ENCODE measurements around the gene RAPSN.

RAPSN gene

DNA sequence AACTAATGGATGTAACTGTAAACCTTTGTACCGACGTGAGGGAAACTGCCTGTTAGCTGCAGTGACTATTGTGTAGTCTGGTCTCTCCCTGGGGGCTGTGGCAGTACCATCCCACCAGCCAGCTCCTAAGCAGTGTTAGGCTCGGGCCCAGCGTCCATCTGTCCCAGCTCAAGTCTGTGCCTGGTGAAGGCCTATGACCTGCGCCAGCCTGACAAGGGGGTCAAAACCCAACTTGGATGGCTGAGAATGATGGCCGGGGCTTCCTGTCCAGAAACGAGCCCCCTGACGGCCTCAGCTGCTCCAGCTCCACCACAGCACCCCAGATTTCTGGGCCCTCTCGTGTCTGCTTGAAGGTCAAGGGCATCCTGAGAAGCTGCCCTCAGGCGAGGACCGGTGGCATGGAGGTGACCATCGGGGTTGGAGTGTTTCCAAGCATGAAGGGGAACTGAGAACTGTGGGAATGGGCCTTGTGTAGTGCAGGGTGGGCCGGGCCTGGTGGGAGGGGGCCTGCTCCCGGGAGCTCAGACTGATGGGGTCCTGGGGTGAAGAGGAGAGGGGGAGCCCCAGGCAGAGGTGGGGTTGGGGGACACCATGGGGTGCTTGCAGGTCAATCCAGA lies 56.3 kb downstream of the RAPSN start:
- TF ChIP-seq, protein P1, sequence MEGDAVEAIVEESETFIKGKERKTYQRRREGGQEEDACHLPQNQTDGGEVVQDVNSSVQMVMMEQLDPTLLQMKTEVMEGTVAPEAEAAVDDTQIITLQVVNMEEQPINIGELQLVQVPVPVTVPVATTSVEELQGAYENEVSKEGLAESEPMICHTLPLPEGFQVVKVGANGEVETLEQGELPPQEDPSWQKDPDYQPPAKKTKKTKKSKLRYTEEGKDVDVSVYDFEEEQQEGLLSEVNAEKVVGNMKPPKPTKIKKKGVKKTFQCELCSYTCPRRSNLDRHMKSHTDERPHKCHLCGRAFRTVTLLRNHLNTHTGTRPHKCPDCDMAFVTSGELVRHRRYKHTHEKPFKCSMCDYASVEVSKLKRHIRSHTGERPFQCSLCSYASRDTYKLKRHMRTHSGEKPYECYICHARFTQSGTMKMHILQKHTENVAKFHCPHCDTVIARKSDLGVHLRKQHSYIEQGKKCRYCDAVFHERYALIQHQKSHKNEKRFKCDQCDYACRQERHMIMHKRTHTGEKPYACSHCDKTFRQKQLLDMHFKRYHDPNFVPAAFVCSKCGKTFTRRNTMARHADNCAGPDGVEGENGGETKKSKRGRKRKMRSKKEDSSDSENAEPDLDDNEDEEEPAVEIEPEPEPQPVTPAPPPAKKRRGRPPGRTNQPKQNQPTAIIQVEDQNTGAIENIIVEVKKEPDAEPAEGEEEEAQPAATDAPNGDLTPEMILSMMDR (IDR thresholded peaks at IDR 0.05; ENCODE audit: control insufficient read depth, insufficient read depth, low read depth, low read length, missing control alignments), result no peak
- H3K4me3 ChIP-seq (ENCODE audit: control insufficient read depth, low read depth, low read length), result no peak overlapping the region
- DNase-seq (ENCODE audit: low read depth), result no peak

GRCh38 chr11:47391711-47392432 lies 57.1 kb downstream of the RAPSN start:
- H3K4me3 ChIP-seq (ENCODE audit: control insufficient read depth, low read depth, low read length), result no peak overlapping the region
- TF ChIP-seq, protein P1 (IDR thresholded peaks at IDR 0.05; ENCODE audit: control insufficient read depth, insufficient read depth, low read depth, low read length, missing control alignments), result no peak
- no peak for DNase-seq (ENCODE audit: low read depth)

- TF ChIP-seq, protein P1 (IDR thresholded peaks at IDR 0.05; ENCODE audit: control insufficient read depth, insufficient read depth, low read depth, low read length, missing control alignments), result no peak
- H3K4me3 ChIP-seq (ENCODE audit: control insufficient read depth, low read depth, low read length), result no peak overlapping the region
- no peak for DNase-seq (ENCODE audit: low read depth)
Measured at GRCh38 chr11:47391077-47391583, 57.8 kb downstream of the RAPSN start.

DNA sequence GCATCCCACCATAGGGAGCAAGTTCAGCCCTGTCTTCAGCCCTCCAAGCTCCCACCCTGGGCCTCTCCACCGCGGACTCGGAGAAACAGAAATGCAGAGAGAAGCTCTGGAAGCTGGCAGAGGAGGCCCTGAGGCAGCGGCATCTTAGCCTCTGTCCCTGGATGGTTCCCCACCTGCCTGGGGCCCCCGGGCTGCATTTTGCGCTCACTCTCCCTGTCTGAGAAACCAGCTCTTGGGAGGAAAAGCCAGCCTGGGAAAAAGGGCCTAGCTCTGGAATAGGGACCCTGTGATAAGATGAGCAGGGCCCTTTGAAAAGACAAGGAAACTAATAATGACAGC lies 58.5 kb downstream of the RAPSN start:
- H3K4me3 ChIP-seq (ENCODE audit: control insufficient read depth, low read depth, low read length), result no peak overlapping the region
- no peak for DNase-seq (ENCODE audit: low read depth)
- TF ChIP-seq, protein P1 (IDR thresholded peaks at IDR 0.05; ENCODE audit: control insufficient read depth, insufficient read depth, low read depth, low read length, missing control alignments), result no peak

DNA sequence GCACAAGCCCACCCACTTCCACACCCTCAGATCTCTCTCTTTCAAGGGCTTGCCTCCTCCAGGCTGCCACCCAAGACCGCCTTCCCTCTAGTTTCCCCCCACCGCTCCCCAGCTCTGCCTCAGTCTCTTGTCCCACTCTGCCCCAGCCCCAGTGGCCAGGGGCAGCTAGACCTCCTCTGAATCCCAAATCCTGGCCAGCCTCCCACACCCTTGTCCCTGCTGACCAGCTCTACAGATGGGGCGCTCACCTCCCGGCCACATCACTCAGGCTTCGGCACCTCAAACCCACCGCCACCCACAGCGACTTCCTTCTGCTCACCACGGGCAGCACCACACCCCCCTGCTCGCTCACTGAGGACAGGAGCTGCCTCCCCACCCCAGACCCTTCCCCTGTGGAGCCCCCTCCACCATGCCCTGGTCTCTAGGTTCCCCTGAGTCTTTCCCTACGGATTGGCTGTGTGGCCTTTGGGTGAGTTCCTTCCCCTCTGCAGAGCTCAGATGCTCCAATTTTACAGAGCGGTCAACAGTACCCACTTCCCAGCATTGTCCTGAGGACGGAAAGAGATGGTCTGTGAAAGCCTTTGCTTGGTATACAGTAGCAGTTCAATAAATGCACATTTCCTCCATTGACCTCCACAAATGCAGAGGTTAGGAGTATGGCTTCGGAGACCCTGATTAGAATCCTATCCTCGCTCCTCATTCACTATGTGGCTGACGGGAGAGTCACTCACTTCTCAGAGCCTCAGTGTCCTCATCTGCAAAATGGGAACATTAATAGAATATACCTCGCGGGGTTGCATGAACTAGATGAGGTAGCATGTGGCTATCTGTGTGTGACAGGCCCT lies 59.1 kb downstream of the RAPSN start:
- H3K4me3 ChIP-seq (ENCODE audit: control insufficient read depth, low read depth, low read length), result no peak overlapping the region
- DNase-seq (ENCODE audit: low read depth), result no peak
- TF ChIP-seq, protein P1 (IDR thresholded peaks at IDR 0.05; ENCODE audit: control insufficient read depth, insufficient read depth, low read depth, low read length, missing control alignments), result no peak

GRCh38 chr11:47388697-47389576 lies 60.0 kb downstream of the RAPSN start:
- TF ChIP-seq, protein P1 (IDR thresholded peaks at IDR 0.05; ENCODE audit: control insufficient read depth, insufficient read depth, low read depth, low read length, missing control alignments), result no peak
- no peak overlapping the region for H3K4me3 ChIP-seq (ENCODE audit: control insufficient read depth, low read depth, low read length)
- DNase-seq (ENCODE audit: low read depth), result no peak

All from AG09309 (cell line).